Stimulated activated CD4-positive, alpha-beta T cell treated with anti-CD3 and anti-CD28 coated beads, Interleukin-4, amount 100 ng/mL, for 4 hours (primary cell): Measurements from ENCODE around the gene MRPL50.

Source experiments
- DNase-seq, 2 experiments: peaks; one replicate each; pipeline ENCODE4 v3.0.0-alpha.2; 2020

The MRPL50 gene

GRCh38 chr9:101372327-101373118, 25.9 kb downstream of the MRPL50 start:
- no peak for DNase-seq

- no peak for DNase-seq
These were observed 26.6 kb downstream of the MRPL50 start for GRCh38 chr9:101371813-101372212.

- DNase-seq, result no peak
These were observed 28.4 kb downstream of the MRPL50 start for GRCh38 chr9:101369884-101370531.

- DNase-seq, result no peak
These were observed 29.1 kb downstream of the MRPL50 start for GRCh38 chr9:101369286-101369685.

- no peak for DNase-seq
These were observed 31.1 kb downstream of the MRPL50 start for GRCh38 chr9:101367323-101367722.

GRCh38 chr9:101366038-101366756, 32.2 kb downstream of the MRPL50 start:
- no peak for DNase-seq

GRCh38 chr9:101365181-101365580, 33.2 kb downstream of the MRPL50 start:
- DNase-seq, result no peak

GRCh38 chr9:101362450-101362849, 36.0 kb downstream of the MRPL50 start:
- no peak for DNase-seq

- no peak for DNase-seq
These were observed 37.8 kb downstream of the MRPL50 start for GRCh38 chr9:101360647-101361046.

- DNase-seq, result no peak
These were observed 38.7 kb downstream of the MRPL50 start for GRCh38 chr9:101359679-101360078.

- no peak for DNase-seq
These were observed 41.8 kb downstream of the MRPL50 start for GRCh38 chr9:101356619-101357018.

- no peak for DNase-seq
These were observed 43.4 kb downstream of the MRPL50 start for GRCh38 chr9:101354765-101355708.

GRCh38 chr9:101354143-101354764, 44.2 kb downstream of the MRPL50 start:
- no peak for DNase-seq

GRCh38 chr9:101353683-101354082, 44.7 kb downstream of the MRPL50 start:
- no peak for DNase-seq

GRCh38 chr9:101352892-101353463, 45.4 kb downstream of the MRPL50 start:
- no peak for DNase-seq

- DNase-seq, result no peak
These were observed 48.1 kb downstream of the MRPL50 start for GRCh38 chr9:101350285-101350684.

- no peak for DNase-seq
These were observed 55.8 kb downstream of the MRPL50 start for GRCh38 chr9:101342595-101342994.

- no peak for DNase-seq
These were observed 56.5 kb downstream of the MRPL50 start for GRCh38 chr9:101341958-101342357.
